ENCODE measurements around the gene CYP27A1.

The CYP27A1 gene

GRCh38 chr2:218811382-218811781 is 29.4 kb downstream of the CYP27A1 start:
- no peak for DNase-seq (ENCODE audit: low read depth, low spot score)

GRCh38 chr2:218812096-218812815 is 30.3 kb downstream of the CYP27A1 start:
- no peak for DNase-seq (ENCODE audit: low read depth, low spot score)

- DNase-seq (ENCODE audit: low read depth, low spot score) = no peak
Measured at GRCh38 chr2:218812861-218813260, 30.9 kb downstream of the CYP27A1 start.

GRCh38 chr2:218813771-218814460 is 32.0 kb downstream of the CYP27A1 start:
- no peak for DNase-seq (ENCODE audit: low read depth, low spot score)

DNA sequence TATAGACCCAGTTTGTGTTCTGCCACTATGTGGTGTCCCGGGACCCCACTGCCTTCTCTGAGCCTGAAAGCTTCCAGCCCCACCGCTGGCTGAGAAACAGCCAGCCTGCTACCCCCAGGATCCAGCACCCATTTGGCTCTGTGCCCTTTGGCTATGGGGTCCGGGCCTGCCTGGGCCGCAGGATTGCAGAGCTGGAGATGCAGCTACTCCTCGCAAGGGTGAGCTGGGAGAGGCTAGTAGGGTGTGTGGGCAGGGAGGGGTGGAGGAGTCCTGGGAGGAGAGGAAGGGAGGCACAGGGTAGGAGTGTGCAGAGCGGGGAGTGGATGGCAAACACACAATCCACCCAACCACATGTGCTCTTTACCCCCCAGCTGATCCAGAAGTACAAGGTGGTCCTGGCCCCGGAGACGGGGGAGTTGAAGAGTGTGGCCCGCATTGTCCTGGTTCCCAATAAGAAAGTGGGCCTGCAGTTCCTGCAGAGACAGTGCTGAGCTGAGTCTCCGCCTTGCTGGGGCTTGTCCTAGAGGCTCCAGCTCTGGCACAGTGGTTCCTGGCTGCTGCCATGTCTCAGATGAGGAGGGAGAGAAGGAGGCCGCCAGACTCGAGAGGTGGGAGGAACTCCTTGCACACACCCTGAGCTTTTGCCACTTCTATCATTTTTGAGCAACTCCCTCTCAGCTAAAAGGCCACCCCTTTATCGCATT is 32.7 kb downstream of the CYP27A1 start:
- DNase-seq (ENCODE audit: low read depth, low spot score) = no peak

DNA sequence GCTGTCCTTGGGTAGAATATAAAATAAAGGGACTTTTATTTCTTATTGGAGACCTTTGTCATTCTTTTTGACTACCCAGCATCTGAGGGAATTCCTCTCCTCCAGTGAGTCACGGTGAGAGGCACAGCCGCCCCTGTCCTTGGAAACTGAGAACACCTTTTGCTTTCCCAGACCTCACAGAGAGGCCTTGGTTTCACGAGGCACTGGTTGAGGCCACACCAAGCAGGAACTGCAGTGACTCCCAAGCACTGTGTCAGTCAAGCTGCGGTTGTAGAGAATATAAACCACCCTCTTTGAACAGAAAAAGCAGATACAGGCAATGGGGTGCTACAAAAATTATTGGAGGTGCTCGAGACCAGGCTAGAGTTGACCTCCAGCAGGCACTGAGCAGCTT is 33.3 kb downstream of the CYP27A1 start:
- DNase-seq (ENCODE audit: low read depth, low spot score) = no peak

GRCh38 chr2:218815649-218816048 is 33.7 kb downstream of the CYP27A1 start:
- no peak for DNase-seq (ENCODE audit: low read depth, low spot score)

DNA sequence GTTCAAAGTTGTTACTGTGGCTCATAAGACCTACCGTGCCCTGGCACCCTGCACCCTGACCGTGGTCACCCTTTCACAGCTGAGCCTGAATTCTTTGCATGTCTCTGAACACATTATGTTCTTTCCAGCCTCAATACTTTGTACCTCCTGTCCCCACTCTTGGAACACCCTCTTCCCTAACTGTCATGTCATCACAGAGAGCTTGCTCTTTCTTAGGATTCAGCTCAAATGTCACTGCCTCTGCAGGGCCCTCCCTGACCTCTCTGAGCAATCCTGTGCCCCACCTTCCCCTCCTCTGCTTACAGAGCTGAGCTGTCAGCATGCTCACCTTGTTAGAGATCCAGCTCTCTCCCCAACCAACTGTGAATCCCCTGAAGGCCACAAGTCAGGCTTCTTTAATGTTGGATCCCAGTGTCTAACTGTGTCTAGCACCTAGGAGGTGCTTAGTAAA is 34.6 kb downstream of the CYP27A1 start:
- DNase-seq (ENCODE audit: low read depth, low spot score) = no peak

- DNase-seq (ENCODE audit: low read depth, low spot score) = no peak
Measured at GRCh38 chr2:218819093-218819492, 37.1 kb downstream of the CYP27A1 start.

DNA sequence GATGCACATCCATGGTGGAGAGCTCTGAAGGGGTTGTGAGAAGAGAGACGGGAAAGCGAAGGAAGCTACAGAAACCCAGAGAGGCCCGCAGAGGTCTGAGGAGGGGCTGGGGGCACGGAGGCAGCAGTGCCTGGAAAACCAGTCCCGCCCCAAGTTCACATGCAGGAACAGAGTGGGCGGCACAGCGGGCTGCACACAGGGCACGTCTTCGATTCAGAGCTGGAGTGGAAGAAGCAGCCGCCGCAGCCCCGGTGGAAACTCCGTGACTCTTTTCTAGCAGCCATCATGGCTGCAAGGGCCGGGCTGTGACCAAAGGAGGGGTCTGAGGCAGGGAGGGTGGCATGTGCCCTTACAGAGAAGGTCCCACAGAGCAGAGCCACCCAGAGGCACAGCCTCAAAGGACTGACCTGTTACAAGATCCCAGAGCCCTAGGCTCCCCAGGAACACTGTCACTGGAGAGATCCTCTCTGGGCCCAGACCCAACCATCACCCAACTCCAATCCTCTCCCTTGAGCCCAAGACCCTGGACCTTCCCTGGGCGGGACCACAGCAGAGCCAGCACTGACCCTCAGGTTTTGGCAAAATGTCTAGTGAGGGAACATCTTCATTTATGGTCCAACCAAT is 38.9 kb downstream of the CYP27A1 start:
- no peak for DNase-seq (ENCODE audit: low read depth, low spot score)

DNA sequence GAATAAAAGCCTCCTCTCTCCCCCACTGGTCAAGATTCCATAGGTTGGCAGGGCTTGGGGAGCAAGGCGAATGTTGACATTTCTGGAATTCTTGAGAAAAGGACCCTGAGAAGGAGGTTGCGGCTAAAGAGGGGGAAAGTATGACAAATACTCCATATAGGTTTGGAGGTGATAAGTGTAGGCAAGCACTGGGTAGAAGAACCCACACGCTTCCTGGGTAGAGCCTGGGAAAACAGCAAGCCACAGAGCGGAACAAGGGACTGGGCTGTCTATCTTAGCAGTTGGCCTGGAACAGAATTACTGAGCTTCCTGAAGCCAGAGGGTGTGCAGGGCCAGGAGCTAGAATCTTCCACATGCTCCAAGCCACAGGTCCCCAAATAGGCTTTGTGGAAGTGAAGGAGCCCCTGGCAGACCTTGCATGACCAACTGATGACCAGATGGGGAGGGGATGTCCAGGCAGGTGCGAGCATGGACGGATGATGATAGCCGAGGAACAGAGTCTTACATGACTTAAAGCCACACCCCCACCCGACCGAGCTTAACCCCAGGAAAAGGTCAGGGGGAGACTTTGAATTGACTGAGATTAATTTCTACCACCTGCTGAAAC is 39.8 kb downstream of the CYP27A1 start:
- DNase-seq (ENCODE audit: low read depth, low spot score) = no peak

- no peak for DNase-seq (ENCODE audit: low read depth, low spot score)
Measured at GRCh38 chr2:218822622-218823021, 40.7 kb downstream of the CYP27A1 start.

GRCh38 chr2:218823196-218823855 is 41.4 kb downstream of the CYP27A1 start:
- no peak for DNase-seq (ENCODE audit: low read depth, low spot score)

DNA sequence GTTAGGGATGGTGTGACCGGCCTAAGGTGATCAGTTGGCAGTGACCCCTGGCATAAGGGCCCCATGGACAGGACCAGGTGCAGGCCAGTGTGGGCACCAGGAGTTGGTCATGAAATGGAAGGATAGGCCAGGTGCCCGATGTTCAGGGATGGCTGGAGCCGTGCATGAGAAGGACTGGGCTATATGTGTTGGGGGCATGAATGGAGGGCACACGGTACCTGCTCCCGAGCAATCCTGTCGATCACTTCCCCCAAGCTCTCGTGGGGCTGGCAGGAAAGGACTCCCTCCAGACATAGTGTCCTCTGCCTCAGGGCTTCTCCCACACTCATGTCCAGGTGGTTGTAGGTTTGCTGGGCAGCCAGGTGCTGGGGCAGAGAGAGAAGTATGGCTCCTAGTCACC is 42.1 kb downstream of the CYP27A1 start:
- no peak for DNase-seq (ENCODE audit: low read depth, low spot score)

DNA sequence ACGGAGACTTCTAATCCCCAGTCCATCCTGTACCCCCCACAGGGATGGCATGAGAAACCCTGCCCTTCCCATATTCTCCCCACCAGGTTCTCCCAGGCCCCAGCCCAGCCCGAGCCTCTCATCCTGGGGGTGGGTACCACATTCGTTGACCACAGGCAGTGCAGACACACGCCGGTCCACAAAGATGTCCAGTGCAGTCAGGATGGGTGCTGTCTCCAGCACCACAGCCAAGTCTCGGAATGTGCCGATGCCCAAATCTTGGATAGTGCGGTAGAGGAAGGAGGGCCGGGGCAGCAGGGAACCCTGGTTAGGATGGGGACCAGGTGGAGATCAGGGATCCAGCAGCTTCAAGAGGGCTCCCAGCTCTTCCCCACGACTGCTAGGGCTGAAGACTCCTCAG is 44.8 kb downstream of the CYP27A1 start:
- no peak for DNase-seq (ENCODE audit: low read depth, low spot score)

DNA sequence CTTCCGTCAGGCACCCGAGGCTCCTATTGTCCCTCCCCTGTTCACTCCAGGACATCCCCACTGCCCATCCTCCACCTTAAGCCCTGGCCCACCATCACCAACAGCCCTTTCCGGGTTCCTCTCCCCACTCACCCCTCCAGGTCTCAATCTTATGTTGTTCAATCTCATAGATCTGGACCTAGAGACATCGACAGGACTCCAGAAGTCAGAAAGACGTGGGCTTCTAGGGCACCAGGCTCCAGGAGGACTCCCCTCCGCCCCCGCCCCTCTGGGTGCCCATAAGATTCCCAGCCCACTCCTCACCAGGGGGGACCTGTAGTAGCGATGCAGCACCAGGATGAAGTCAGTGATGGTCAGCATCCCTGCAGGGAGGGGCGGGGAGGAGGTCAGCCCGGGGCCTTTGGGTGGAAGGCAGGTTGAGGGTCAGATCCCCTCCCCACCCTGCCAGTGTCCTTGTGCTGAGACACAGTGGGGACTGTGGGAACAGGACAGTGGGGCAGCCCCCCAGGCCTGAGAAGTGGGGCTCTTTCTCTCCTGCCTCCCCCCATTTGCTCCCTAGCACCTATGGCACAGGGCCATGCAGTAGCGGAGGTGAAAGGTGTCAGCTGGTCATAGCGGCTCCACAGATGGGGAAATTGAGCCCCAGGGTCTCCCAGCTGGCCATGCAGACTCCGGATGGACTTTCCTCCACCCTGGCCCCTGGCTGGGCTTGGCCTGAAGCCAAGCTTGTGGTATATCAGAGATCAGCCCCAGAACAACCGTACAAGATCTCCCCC is 45.9 kb downstream of the CYP27A1 start:
- DNase-seq (ENCODE audit: low read depth, low spot score) = no peak

DNA sequence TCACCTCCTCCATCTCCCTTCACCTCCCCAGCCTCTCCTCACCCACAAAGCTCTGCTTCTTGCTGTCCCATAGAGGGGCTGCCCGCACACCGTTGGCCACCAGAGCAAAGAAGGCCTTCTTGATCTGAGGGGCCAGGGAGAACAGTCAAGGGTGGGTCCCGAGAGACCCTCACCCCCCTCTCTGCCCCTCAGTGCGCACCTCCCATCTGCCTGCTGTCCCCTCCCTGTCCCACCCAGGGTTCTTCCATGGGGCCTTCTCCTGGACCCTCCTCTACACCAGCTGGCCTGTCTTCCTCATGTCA is 46.5 kb downstream of the CYP27A1 start:
- no peak for DNase-seq (ENCODE audit: low read depth, low spot score)

DNA sequence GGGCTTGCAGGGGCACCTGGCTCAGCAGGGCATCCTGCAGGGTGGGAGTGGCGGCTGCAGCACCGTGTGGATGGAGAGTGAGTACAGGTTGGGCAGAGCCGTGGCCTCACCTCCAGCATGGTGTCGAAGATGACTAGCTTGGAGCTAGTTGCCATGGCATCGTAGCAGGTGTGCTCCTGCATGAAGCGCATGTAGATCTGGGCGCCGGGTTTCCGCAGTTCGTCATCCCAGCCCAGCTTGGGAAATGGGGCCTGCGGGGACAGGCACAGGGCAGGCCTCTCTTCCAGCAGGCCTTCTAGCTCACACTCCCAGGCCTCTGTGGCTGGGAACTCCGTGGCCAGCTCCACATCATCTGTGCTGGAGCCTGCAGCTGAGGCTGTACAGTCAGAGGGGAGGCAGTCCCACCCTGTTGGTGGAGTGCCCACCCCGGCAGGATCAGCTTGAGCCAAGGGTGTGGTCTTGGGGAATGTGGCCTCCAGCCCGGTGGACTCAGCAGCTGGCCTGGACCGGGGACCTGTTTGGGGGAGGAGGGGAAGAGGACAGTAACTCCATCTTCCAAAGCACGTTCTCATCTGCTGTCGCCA is 48.0 kb downstream of the CYP27A1 start:
- no peak for DNase-seq (ENCODE audit: low read depth, low spot score)

DNA sequence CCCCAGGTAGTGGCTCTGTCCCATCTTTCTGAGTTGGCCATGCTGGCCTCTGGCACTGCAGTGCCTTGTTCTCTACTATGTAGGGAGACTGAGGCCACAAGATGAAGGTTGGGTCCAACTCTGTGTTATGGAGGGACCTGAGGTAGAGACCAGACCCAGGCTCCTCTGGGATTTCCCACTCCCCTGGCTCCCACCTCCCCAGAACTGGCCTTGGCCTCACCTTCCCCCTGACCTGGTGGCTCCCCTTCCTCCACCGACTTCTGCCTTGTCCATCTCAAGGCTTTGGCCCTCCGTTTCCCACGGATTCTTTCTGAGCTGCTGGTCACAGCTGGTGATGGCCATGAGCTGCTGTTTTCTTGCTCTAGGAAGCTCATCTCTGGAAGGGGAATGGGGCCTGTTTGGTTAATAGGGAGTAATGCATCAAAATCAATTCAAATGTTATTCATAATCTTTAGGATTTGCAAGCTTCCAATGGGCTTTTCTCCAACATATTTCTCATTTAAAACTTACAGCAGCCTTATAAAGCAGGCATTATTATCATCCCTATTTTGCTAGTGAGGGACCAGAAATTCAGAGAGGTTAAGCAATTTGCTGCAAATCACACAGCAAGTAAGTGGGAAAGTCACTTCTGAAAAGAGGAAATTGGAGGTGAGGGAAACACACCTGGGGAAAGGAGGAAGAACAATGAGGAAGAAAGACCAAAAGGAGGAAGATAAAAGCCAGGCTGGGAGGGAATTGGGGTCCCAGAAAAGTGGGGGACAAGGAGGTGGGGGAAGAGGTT is 48.8 kb downstream of the CYP27A1 start:
- DNase-seq (ENCODE audit: low read depth, low spot score) = no peak

Data from brain pericyte (primary cell).